Endometrial microvascular endothelial cells (primary cell): Measurements from ENCODE around the gene GTSE1. TPM values are rescaled to one million over a fixed set of nuclear protein-coding genes. Genes with fewer than 3 reads are reported as not detected.

Experiments
- in situ Hi-C: cut with HindIII; loops from 2 replicates; pipeline ENCODE4 v1.10.0; 2017; ENCODE audit warnings: low sequenced_read_pairs, low pct_unique_long_range_greater_than_20kb; ENCODE audit errors: inconsistent ontology term
- total RNA-seq: library from RNA; depleted of rRNA; stranded (reverse); fragments of >200 nt; gene quantifications from one replicate; pipeline ENCODE4 v1.2.3, GENCODE V29; 2015; ENCODE audit errors: inconsistent ontology term

The GTSE1 gene
- total RNA-seq, 1 donor from 2014 or later, result 22.8 TPM

GRCh38 chr22:46318576-46318975 is 21.9 kb downstream of the GTSE1 start:
- in situ Hi-C loops, result no loop called here

- in situ Hi-C loops, result no loop called here
Observed at GRCh38 chr22:46319319-46319718, 22.6 kb downstream of the GTSE1 start.

- in situ Hi-C loops, result no loop called here
Observed at GRCh38 chr22:46320166-46320710, 23.6 kb downstream of the GTSE1 start.

- in situ Hi-C loops, result no loop called here
Observed at GRCh38 chr22:46320716-46321386, 24.2 kb downstream of the GTSE1 start.

- in situ Hi-C loops, result no loop called here
Observed at GRCh38 chr22:46322711-46323110, 26.0 kb downstream of the GTSE1 start.

- in situ Hi-C loops, result no loop called here
Observed at GRCh38 chr22:46323162-46323561, 26.5 kb downstream of the GTSE1 start.

- in situ Hi-C loops, result loop anchor here (25.0 kb wide), 1 partner anchor 189 kb away; no protein-coding TSS in a partner anchor
Observed at GRCh38 chr22:46326066-46326680, 29.5 kb downstream of the GTSE1 start.

- in situ Hi-C loops, result loop anchor here (25.0 kb wide), 1 partner anchor 191 kb away; no protein-coding TSS in a partner anchor
Observed at GRCh38 chr22:46327691-46328465, 31.2 kb downstream of the GTSE1 start.

- in situ Hi-C loops, result loop anchor here (25.0 kb wide), 1 partner anchor 191 kb away; no protein-coding TSS in a partner anchor
Observed at GRCh38 chr22:46328797-46329196, 32.1 kb downstream of the GTSE1 start.

GRCh38 chr22:46329616-46330015 is 32.9 kb downstream of the GTSE1 start:
- in situ Hi-C loops, result loop anchor here (25.0 kb wide), 1 partner anchor 192 kb away; no protein-coding TSS in a partner anchor

- in situ Hi-C loops, result loop anchor here (25.0 kb wide), 1 partner anchor 193 kb away; no protein-coding TSS in a partner anchor
Observed at GRCh38 chr22:46330426-46330825, 33.8 kb downstream of the GTSE1 start.

GRCh38 chr22:46331496-46331895 is 34.8 kb downstream of the GTSE1 start:
- in situ Hi-C loops, result loop anchor here (25.0 kb wide), 1 partner anchor 194 kb away; no protein-coding TSS in a partner anchor

GRCh38 chr22:46335201-46336118 is 38.8 kb downstream of the GTSE1 start, which contains the start of gene TRMU:
TRMU (plus strand) TSS chr22:46335714; CDS start chr22:46335765, 51 bp downstream.
- in situ Hi-C loops, result loop anchor here (25.0 kb wide), 1 partner anchor 198 kb away; no protein-coding TSS in a partner anchor

- in situ Hi-C loops, result loop anchor here (25.0 kb wide), 1 partner anchor 199 kb away; no protein-coding TSS in a partner anchor
Observed at GRCh38 chr22:46336119-46337078, 39.7 kb downstream of the GTSE1 start.

GRCh38 chr22:46337870-46338269 is 41.2 kb downstream of the GTSE1 start:
- in situ Hi-C loops, result loop anchor here (25.0 kb wide), 1 partner anchor 201 kb away; no protein-coding TSS in a partner anchor

- in situ Hi-C loops, result loop anchor here (25.0 kb wide), 1 partner anchor 201 kb away; no protein-coding TSS in a partner anchor
Observed at GRCh38 chr22:46338636-46339035, 42.0 kb downstream of the GTSE1 start.

- in situ Hi-C loops, result loop anchor here (25.0 kb wide), 1 partner anchor 203 kb away; no protein-coding TSS in a partner anchor
Observed at GRCh38 chr22:46339956-46340355, 43.3 kb downstream of the GTSE1 start.
